HG03442 (cell line): Measurements from ENCODE around the gene KRT35.

Experiments used
- ATAC-seq: cut with Tn5 transposase; IDR thresholded peaks from one replicate; pipeline ENCODE4 v1.9.1; 2021; ENCODE audit warnings: mild to moderate bottlenecking, moderate library complexity; ENCODE audit not compliant: unreplicated experiment

The KRT35 gene

DNA sequence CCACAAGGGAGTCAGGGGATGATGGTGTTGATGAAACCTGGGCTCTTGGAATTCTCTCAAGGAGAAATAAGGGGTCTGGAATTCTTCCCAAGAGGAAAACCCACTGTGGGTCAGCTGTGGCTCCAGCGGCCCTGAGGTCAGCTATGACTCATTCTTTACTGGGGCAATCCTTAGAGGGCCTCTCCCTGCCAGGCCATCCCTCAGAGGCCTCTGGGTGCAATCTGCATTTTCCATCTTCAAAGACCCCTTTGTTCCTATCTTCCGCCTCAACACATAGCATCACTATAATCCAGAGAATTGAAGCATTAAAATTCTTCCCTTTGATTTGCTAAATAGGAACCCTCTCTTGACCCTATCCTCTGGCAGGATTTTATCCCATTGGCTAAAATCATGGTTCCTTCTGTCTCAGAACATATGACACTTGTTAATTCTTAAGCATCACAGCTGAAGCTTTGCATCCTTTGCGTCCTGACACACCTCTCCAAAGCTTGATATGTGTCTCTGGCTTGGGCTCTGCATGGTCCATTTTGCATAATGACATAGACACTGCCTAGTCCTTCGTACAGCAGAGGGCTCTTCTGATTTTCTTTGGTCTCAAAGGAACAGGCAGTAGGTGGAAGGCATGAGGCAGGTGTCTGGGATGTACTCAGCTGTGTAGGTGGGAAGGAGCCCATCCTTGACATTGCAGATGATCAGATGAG, 52.2 kb downstream of the KRT35 start:
- no peak for ATAC-seq
